PC-9 (cell line): Measurements from ENCODE around the gene NUDCD2. TPM values are rescaled to one million over a fixed set of nuclear protein-coding genes. Genes with fewer than 3 reads are reported as not detected.

Experiments used
- BruUV-seq: library from RNA; stranded (reverse); fragments of 400-500 nt; replicated peaks from 2 replicates; lab custom pipeline; 2021; lab: Mats Ljungman, UMichigan
- CTCF ChIA-PET: fragments of 300-600 bp; sonication (Branson Sonifier 250); formaldehyde crosslinking; loops from one replicate; lab custom pipeline; 2022; ENCODE audit warnings: antibody characterized with exemption; lab: Charles Lee
- POLR2A ChIA-PET: fragments of 300-600 bp; sonication (Branson Sonifier 250); formaldehyde crosslinking; loops from one replicate; lab custom pipeline; 2022; ENCODE audit warnings: antibody characterized with exemption; ENCODE audit not compliant: unreplicated experiment; lab: Charles Lee
- DNase-seq, 2 experiments: peaks; one replicate each; pipeline versions ENCODE4 v3.0.0 to v3.0.0-alpha.2; 2015 to 2022; ENCODE audit warnings: mixed read lengths in 1 of 2
- H2AFZ ChIP-seq: fragments of 200-600 bp; sonication (generic); 2 replicates; pipeline ENCODE4 v1.8.1; 2017; ENCODE audit warnings: antibody characterized with exemption
- H3F3A ChIP-seq: fragments of 200-600 bp; sonication (generic); 2 replicates; pipeline ENCODE4 v1.8.1; 2017; ENCODE audit warnings: antibody characterized with exemption, mild to moderate bottlenecking, low read depth; ENCODE audit not compliant: insufficient read depth
- H3K27ac ChIP-seq: fragments of 200-600 bp; sonication (generic); 2 replicates; pipeline ENCODE4 v1.6.1; 2016; ENCODE audit warnings: mixed run types
- H3K27me3 ChIP-seq: fragments of 200-600 bp; sonication (generic); 2 replicates; pipeline ENCODE4 v1.6.1; 2016; ENCODE audit warnings: low read depth, mixed run types; ENCODE audit not compliant: insufficient read depth
- H3K36me3 ChIP-seq: fragments of 200-600 bp; sonication (generic); 2 replicates; pipeline ENCODE4 v1.6.1; 2016; ENCODE audit warnings: low read depth, mixed run types
- H3K4me1 ChIP-seq: fragments of 200-600 bp; sonication (generic); replicated peaks from 2 replicates; pipeline ENCODE4 v1.6.1; 2016; ENCODE audit warnings: mixed run types; ENCODE audit not compliant: insufficient read depth
- H3K4me2 ChIP-seq: fragments of 200-600 bp; sonication (generic); 2 replicates; pipeline ENCODE4 v1.6.1; 2017; ENCODE audit warnings: mixed run types
- H3K4me3 ChIP-seq: fragments of 200-600 bp; sonication (generic); 2 replicates; pipeline ENCODE4 v1.6.1; 2016; ENCODE audit warnings: mixed run types
- H3K79me2 ChIP-seq: fragments of 200-600 bp; sonication (generic); 2 replicates; pipeline ENCODE4 v1.6.1; 2017; ENCODE audit warnings: low read depth, mixed run types
- H3K9me2 ChIP-seq: fragments of 200-600 bp; sonication (generic); 2 replicates; pipeline ENCODE4 v1.8.1; 2017; ENCODE audit warnings: mild to moderate bottlenecking; ENCODE audit not compliant: insufficient read depth
- H3K9me3 ChIP-seq: fragments of 200-600 bp; sonication (generic); 2 replicates; pipeline ENCODE4 v1.8.1; 2016; ENCODE audit warnings: low read depth; ENCODE audit not compliant: insufficient read depth
- H4K20me1 ChIP-seq: fragments of 200-600 bp; sonication (generic); 2 replicates; pipeline ENCODE4 v1.8.1; 2017; ENCODE audit not compliant: insufficient read depth
- EZH2 ChIP-seq: fragments of 200-600 bp; sonication (generic); IDR thresholded peaks from 2 replicates; pipeline ENCODE4 v1.8.0; 2017; ENCODE audit warnings: antibody characterized with exemption, low read depth
- intact Hi-C: fragments of 100-400 bp; cut with micrococcal nuclease; formaldehyde crosslinking; loops from one replicate; pipeline ENCODE4 v1.10.0; 2022; ENCODE audit not compliant: unreplicated experiment
- total RNA-seq: library from RNA; stranded (reverse); gene quantifications from 2 replicates; pipeline ENCODE4 v1.2.3, GENCODE V29; 2021
- TF ChIP-seq, protein P1 (sequence below): fragments of 200-600 bp; sonication (generic); conservative IDR thresholded peaks from 2 replicates; pipeline ENCODE4 v1.6.1; 2017; ENCODE audit warnings: mixed run types, antibody characterized with exemption, mild to moderate bottlenecking, moderate library complexity

Gene NUDCD2
- total RNA-seq, 1 experiment from 2014 or later, result 68.6 TPM

DNA sequence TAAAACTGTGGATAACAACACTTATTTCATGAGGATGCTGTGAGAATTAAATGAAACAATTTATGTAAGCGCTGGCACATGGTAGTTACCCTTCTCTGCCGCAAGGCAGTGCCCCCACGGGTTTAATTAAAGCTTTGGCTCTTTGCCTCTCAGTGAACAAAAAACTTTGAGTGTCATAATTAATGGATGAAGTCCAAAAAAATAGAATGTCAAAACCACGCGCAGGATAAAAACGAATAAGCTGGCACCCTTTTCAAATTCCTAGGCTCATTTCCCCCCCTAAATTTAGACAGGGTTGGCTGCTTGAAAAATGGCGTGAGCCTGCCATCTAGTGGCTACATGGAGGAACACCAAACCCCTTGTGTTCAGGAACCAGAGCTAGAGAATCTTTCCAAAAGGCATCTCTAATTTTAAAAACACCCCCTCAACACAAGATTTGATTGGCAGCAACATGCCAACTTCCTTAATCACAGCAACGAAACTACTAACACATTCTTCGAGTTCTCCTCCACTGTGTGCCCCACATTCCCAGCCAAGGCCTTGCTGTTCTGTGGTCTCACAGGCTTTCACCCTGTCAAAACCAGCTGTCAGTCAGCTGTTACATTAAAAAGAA lies 51.5 kb downstream of the NUDCD2 start:
- DNase-seq, result peak; percentile 49 to 54
- peak overlapping the region; percentile 65; the same call in 1 of the 2 replicates for H3K27ac ChIP-seq
- no peaks in the 10 kb centered on the region for H3K36me3 ChIP-seq
- CTCF ChIA-PET, result interaction anchor here (0.5 to 0.9 kb wide), 5 partner anchors 8 to 1931 kb away, joined by 3 to 6 read pairs (median 3); no protein-coding TSS in a partner anchor
- H3K4me2 ChIP-seq, result peak overlapping the region; percentile 37; the same call in 1 of the 2 replicates
- H3K9me2 ChIP-seq, result no peaks in the 10 kb centered on the region
- H3K4me1 ChIP-seq, result peaks cover 30% of the 10 kb centered on the region
- H3K4me3 ChIP-seq, result no peak overlapping the region
- no peak overlapping the region for H2AFZ ChIP-seq
- intact Hi-C loops, result loop anchor here (2.0 to 10.0 kb wide), 4 partner anchors 102 to 1864 kb away; no protein-coding TSS in a partner anchor
- POLR2A ChIA-PET, result interaction anchor here (0.7 kb wide), 1 partner anchor 30 kb away, joined by 32 read pairs; no protein-coding TSS in a partner anchor
- no TSS peak for BruUV-seq
- no peaks in the 10 kb centered on the region for H3K27me3 ChIP-seq
- H4K20me1 ChIP-seq, result no peaks in the 10 kb centered on the region
- peaks cover 3% of the 10 kb centered on the region; the same call in 1 of the 2 replicates for H3F3A ChIP-seq
- no peak for TF ChIP-seq EZH2
- TF ChIP-seq, protein P1, sequence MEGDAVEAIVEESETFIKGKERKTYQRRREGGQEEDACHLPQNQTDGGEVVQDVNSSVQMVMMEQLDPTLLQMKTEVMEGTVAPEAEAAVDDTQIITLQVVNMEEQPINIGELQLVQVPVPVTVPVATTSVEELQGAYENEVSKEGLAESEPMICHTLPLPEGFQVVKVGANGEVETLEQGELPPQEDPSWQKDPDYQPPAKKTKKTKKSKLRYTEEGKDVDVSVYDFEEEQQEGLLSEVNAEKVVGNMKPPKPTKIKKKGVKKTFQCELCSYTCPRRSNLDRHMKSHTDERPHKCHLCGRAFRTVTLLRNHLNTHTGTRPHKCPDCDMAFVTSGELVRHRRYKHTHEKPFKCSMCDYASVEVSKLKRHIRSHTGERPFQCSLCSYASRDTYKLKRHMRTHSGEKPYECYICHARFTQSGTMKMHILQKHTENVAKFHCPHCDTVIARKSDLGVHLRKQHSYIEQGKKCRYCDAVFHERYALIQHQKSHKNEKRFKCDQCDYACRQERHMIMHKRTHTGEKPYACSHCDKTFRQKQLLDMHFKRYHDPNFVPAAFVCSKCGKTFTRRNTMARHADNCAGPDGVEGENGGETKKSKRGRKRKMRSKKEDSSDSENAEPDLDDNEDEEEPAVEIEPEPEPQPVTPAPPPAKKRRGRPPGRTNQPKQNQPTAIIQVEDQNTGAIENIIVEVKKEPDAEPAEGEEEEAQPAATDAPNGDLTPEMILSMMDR, result peak; percentile 95
- H3K9me3 ChIP-seq, result no peaks in the 10 kb centered on the region
- H3K79me2 ChIP-seq, result no peaks in the 10 kb centered on the region

DNA sequence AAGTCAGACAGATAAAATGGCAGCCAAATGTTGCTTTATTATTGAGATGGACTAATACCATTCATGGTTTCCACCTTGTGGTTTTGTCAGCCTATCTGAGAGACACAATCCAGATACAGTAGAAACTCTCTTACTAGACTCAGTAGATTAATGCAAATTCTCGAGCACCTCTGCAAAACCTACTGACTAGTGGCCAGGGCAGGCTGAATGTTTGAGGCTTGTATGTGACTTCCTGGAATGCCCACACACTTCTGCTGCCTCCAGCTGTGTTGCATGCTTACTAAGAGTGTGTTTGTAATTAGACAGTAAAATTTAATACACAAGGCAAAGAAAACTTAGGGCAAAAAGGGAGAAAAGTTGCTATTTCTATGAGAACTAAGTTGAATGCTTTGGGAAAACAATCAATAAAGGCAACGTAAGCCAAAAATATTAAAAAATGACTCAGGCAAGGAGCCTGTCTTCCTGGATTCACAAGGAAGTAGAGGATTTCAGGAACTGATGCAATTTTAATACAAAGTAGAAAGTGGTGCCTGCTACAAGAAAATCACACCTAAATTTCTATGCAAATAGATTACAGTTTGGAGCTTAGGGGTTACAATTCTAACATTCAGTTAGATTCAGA lies 52.8 kb downstream of the NUDCD2 start:
- H3K27ac ChIP-seq, result 0 out of 2 replicates have a peak overlapping the region, but pooled peaks have one; percentile 33
- no peaks in the 10 kb centered on the region for H3K36me3 ChIP-seq
- ChIA-PET CTCF (no interaction called here), POLR2A (no interaction called here)
- H4K20me1 ChIP-seq, result no peaks in the 10 kb centered on the region
- H3K27me3 ChIP-seq, result no peaks in the 10 kb centered on the region
- peaks cover 3% of the 10 kb centered on the region; the same call in 1 of the 2 replicates for H3F3A ChIP-seq
- intact Hi-C loops, result loop anchor here (5.0 to 10.0 kb wide), 2 partner anchors 1200 to 1552 kb away; no protein-coding TSS in a partner anchor
- H3K4me2 ChIP-seq, result peak overlapping the region; percentile 10
- H2AFZ ChIP-seq, result peak overlapping the region; percentile 75
- H3K9me2 ChIP-seq, result no peaks in the 10 kb centered on the region
- no peaks in the 10 kb centered on the region for H3K79me2 ChIP-seq
- BruUV-seq, result no TSS peak
- peak in 1 of 2 experiments; percentile 52 for DNase-seq
- TF ChIP-seq, protein P1, result no peak
- TF ChIP-seq EZH2, result no peak
- H3K4me3 ChIP-seq, result no peak overlapping the region
- no peaks in the 10 kb centered on the region for H3K9me3 ChIP-seq
- H3K4me1 ChIP-seq, result peaks cover 30% of the 10 kb centered on the region

DNA sequence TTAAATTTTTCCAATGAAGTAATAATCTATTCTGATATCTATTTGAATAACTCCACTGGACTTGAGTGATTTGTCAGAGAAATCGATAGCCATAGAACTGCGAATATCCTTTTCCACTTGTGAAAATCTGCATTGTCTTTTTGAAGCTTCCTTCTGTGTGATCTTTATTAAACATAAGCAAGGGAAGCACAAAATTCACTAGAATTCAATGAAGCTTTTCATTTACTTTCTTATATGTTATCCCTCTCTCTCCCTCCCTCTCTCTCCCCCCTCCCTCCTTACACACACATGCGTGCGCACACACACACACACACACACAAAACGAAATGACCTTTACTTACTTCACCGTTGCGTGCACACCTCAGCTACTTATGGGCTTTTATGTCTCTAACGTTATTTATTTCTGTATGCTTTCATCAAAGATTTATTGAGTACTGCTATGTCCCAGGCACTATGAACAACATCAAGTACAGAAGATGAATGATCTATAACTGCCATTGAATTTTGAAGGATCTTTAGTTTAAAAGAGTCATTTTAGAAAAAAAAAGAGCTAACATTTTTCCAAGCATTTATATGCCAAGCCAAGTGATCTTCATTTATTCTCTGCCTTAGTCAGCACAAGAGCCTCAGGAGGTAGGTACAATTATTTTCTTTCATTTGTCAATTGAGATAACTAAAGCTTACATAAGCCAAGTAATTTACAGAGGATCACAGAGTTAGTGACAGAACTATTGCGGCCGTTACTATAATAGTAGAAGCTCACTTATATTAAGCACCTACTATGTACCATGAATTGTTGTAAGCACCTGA lies 55.3 kb downstream of the NUDCD2 start:
- Histone ChIP-seq H3K79me2 (no peaks in the 10 kb centered on the region), H3K4me2 (no peak overlapping the region), H4K20me1 (no peaks in the 10 kb centered on the region), H3K9me2 (no peaks in the 10 kb centered on the region), H3F3A (peaks cover 3% of the 10 kb centered on the region; the same call in 1 of the 2 replicates), H3K4me1 (peaks cover 24% of the 10 kb centered on the region), H3K27ac (no peak overlapping the region), H3K4me3 (no peak overlapping the region), H3K27me3 (no peaks in the 10 kb centered on the region), H3K9me3 (no peaks in the 10 kb centered on the region), H2AFZ (no peak overlapping the region), H3K36me3 (no peaks in the 10 kb centered on the region)
- POLR2A ChIA-PET, result no interaction called here
- CTCF ChIA-PET, result no interaction called here
- intact Hi-C loops, result loop anchor here (5.0 to 10.0 kb wide), 2 partner anchors 1197 to 1550 kb away; no protein-coding TSS in a partner anchor
- TF ChIP-seq EZH2, result no peak
- TF ChIP-seq, protein P1, result no peak
- BruUV-seq, result no TSS peak
- no peak for DNase-seq
